Body of pancreas (tissue), 4 donors: ENCODE measurements around the gene HOXA10. TPM values are rescaled to one million over a fixed set of nuclear protein-coding genes. Genes with fewer than 3 reads are reported as not detected.

Experiments used
- ATAC-seq: fragments of 150-250 bp; one replicate; pipeline ENCODE4 v1.9.1; 2016
- DNase-seq, 4 donors: peaks; one replicate each; pipeline ENCODE4 v3.0.0-alpha.2; 2019
- H3K27ac ChIP-seq, 4 donors: fragments of 200-600 bp; sonication (generic); 1 replicate in 3 of 4; 2 replicates in 1 of 4; pipeline versions ENCODE4 v1.5.1 to v1.6.1; 2016 to 2019; ENCODE audit warnings: mild to moderate bottlenecking in 1 of 4, mixed read lengths in 1 of 4, moderate library complexity in 1 of 4
- H3K27me3 ChIP-seq, 2 donors: fragments of 200-600 bp; sonication (generic); one replicate each; pipeline ENCODE4 v1.6.0; 2016; ENCODE audit warnings: mild to moderate bottlenecking in 1 of 2
- H3K36me3 ChIP-seq, 2 donors: fragments of 200-600 bp; sonication (generic); replicated peaks in 1 of 2; 2 replicates each; pipeline ENCODE4 v1.5.1; 2016; ENCODE audit warnings: low read depth in 2 of 2; ENCODE audit not compliant: insufficient read depth in 1 of 2
- H3K4me1 ChIP-seq: fragments of 200-600 bp; sonication (generic); one replicate; pipeline ENCODE4 v1.6.0; 2016
- H3K4me3 ChIP-seq, 2 donors: fragments of 200-600 bp; sonication (generic); 1 replicate in 1 of 2; 2 replicates in 1 of 2; pipeline ENCODE4 v1.5.1; 2016 to 2019
- H3K9me3 ChIP-seq, 3 donors: fragments of 200-600 bp; sonication (generic); 1 replicate in 2 of 3; 2 replicates in 1 of 3; pipeline ENCODE4 v1.5.1; 2016
- POLR2A ChIP-seq, 3 donors: fragments of 450-650 bp; IDR thresholded peaks; one replicate each; pipeline ENCODE4 v1.6.1; 2016; ENCODE audit warnings: antibody characterized with exemption in 3 of 3, mild to moderate bottlenecking in 2 of 3
- WGBS, 2 donors: methylation state at CpG; one replicate each; pipeline ENCODE4 v1.1.5; 2017; 5-methylcytosine and 5-hydroxymethylcytosine counted together
- intact Hi-C: fragments of 100-400 bp; cut with DNase I; formaldehyde crosslinking; loops from one replicate; pipeline ENCODE4 v1.15.1; 2023
- total RNA-seq, 2 donors: library from RNA; depleted of rRNA; stranded (reverse); fragments of >200 nt; gene quantifications; one replicate each; pipeline ENCODE4 v1.1.0, GENCODE V29; 2016
- TF ChIP-seq, protein P1 (sequence below), 7 experiments: fragments of 450-650 bp in 4 of 7; fragments of 200-600 bp in 3 of 7; sonication (generic) in 3 of 7; IDR thresholded peaks; one replicate each; pipeline ENCODE4 v1.5.1; 2016 to 2019; ENCODE audit warnings: antibody characterized with exemption in 7 of 7

The HOXA10 gene
- total RNA-seq, 2 donors from 2014 or later = 0.52 TPM; not detected in 1

DNA sequence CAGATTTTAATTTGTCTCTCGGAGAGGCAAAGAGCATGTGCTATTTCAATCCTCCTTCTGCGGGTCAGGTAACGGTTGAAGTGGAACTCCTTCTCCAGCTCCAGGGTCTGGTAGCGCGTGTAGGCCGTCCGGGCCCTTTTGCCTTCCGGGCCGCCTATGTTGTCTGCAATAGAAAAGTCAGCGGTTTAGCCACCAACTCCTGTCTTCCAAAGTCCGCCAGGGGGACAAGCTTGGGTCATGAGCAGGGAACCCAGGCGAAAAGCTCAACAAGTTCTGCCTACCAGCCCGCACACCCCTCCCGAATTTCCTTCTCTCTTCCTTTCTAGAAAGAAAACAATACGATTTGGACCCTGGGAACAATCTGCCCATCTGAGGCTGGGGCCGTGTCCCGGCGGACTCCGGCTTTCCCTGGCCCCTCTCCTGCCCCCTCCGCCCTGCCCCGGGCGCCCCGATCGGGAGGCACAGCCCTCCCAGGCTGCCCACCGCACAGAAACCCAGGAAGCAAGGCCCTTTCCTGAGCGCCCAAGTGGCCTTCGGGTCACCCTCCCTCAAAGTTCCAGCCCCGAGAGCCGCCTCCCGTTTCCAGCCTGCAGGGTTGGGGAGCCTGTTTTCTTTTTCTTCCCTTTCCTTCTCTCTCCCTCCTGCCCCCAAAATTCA lies 32.1 kb downstream of the HOXA10 start:
- Histone ChIP-seq H3K27ac (peak overlapping the region in 3 of 4 donors; percentile 51 to 67 (median 62)), H3K4me3 (no peak overlapping the region), H3K9me3 (no peaks in the 10 kb centered on the region), H3K36me3 (no peaks in the 10 kb centered on the region), H3K4me1 (peaks cover 28% of the 10 kb centered on the region), H3K27me3 (peaks cover 0 to 74% of the 10 kb centered on the region in 2 donors)
- no peak for ATAC-seq
- 9 to 30% methylated on average over 20 to 30 of the region's 30 CpGs for WGBS, 2 donors
- DNase-seq = no peak
- intact Hi-C loops = no loop called here
- TF ChIP-seq, protein P1, sequence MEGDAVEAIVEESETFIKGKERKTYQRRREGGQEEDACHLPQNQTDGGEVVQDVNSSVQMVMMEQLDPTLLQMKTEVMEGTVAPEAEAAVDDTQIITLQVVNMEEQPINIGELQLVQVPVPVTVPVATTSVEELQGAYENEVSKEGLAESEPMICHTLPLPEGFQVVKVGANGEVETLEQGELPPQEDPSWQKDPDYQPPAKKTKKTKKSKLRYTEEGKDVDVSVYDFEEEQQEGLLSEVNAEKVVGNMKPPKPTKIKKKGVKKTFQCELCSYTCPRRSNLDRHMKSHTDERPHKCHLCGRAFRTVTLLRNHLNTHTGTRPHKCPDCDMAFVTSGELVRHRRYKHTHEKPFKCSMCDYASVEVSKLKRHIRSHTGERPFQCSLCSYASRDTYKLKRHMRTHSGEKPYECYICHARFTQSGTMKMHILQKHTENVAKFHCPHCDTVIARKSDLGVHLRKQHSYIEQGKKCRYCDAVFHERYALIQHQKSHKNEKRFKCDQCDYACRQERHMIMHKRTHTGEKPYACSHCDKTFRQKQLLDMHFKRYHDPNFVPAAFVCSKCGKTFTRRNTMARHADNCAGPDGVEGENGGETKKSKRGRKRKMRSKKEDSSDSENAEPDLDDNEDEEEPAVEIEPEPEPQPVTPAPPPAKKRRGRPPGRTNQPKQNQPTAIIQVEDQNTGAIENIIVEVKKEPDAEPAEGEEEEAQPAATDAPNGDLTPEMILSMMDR (IDR thresholded peaks at IDR 0.05) = no peak
- TF ChIP-seq POLR2A (IDR thresholded peaks at IDR 0.05) = no peak

DNA sequence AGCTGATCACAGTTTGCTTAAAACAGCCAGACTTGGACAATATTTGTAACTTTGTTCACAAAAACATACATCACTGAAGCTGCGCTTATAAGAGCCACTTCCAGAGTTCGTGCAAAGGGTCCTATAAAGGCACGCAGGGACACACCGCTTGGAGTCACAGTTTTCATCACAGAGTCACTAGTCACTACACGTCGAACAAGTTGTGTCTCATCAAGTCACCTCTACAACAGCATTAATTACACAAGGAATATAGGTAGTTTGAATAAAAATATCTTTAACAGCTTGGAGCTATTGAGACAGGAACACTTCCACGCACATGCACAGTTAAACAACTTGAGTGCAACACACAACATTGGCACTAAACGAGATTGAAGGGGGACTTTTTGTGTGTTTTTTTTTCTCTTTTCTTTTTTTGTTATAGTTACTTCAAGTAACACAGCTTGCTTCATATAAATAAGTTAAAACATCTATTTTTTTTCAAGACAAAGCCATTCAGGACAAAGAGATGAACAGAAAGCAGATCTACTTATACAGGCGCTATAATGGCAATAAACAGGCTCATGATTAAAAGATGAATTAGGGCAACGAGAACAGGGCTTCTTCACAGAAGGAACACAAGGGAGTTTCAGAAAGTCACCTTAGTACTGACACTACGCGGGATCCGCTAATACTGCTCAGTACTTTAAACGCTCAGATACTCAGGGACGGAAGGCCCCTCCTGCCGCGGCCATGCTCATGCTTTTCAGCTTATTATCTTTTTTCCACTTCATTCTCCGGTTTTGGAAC lies 32.8 kb downstream of the HOXA10 start:
- intact Hi-C loops = no loop called here
- Histone ChIP-seq H3K27me3 (peaks cover 0 to 77% of the 10 kb centered on the region in 2 donors), H3K36me3 (no peaks in the 10 kb centered on the region), H3K4me3 (no peak overlapping the region), H3K9me3 (no peaks in the 10 kb centered on the region), H3K27ac (no peak overlapping the region), H3K4me1 (peaks cover 28% of the 10 kb centered on the region)
- TF ChIP-seq, protein P1 (IDR thresholded peaks at IDR 0.05) = no peak
- TF ChIP-seq POLR2A (IDR thresholded peaks at IDR 0.05) = no peak
- ATAC-seq (no peak), DNase-seq (no peak)
- 22 to 36% methylated on average over 18 of the region's 18 CpGs for WGBS, 2 donors

DNA sequence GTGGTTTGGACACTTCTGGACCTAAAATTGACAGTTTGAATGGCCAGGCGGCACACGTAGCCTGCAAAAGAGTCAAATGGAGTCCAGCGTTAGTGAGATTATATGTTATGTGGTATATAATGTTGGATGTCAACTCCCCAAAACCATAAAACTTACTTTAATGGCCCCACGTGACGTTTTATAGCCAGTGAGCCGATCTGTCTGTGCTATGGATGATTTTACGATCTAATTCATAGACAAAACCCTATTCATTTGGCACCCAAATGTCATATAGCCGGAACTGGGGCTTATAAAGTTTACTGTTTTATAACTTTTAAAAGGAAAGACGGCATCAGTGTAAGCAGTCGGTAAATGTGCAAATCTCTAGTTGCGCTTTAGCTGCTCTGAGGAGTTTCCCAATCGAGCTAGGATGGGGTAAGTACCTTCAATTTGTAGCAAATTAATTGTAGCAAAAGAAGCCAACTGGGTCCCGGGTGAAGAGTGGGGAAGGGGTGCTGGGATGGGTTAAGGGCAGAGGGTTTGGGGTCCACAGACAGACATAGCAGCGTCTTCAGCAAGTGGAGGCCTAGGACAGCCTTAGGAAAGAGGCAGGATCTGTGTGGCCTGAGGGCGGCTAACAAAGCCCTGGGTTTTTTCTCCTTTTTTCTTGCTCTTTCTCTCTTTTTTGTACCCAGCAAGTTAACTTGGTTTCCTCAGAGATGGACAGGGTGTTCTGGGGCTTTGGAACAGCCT lies 33.8 kb downstream of the HOXA10 start:
- Histone ChIP-seq H3K36me3 (no peaks in the 10 kb centered on the region), H3K27me3 (peaks cover 0 to 67% of the 10 kb centered on the region in 2 donors), H3K4me3 (no peak overlapping the region), H3K9me3 (no peaks in the 10 kb centered on the region), H3K27ac (no peak overlapping the region), H3K4me1 (peaks cover 28% of the 10 kb centered on the region)
- TF ChIP-seq, protein P1 (IDR thresholded peaks at IDR 0.05) = no peak
- TF ChIP-seq POLR2A (IDR thresholded peaks at IDR 0.05) = no peak
- 25 to 36% methylated on average over 15 of the region's 15 CpGs for WGBS, 2 donors
- DNase-seq (no peak), ATAC-seq (no peak)
- intact Hi-C loops = no loop called here

DNA sequence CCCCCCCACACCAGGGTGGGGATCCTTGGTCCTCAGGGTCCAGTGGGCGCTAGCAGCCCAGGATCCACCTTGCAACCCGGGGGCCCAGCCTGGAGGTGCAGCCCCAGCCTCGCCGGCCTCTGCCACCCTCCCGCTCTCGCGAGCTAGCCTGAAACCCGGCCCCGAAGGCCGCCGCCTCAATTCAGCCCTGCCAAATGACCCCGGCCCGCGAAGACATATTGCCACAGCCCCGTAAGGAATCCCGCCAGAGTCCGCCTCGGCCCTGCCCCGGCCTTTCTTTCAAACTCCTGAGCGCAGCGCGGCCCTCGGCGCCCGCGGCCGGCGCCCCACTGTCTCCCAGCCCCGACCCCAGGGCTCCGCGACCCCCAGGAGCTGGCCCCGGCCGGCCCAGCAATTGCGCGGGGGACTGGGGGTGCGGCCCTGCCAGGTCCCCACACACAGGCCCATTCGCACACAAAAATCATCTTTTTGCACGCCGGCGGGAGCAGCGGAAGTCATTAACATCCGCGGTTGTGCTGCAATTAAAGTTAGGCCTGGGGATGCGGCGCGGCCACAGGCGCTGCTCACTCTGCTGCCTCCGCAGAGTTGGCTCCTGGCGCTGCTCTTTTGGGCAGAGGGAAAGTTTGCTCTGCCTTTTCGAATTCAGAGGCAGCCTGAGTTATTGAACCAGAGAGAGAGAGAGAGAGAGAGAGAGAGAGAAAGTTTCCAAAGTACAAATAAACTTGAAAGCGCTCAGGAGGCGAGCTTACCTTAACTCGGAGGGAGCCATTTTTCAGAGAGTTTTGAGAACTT lies 34.6 kb downstream of the HOXA10 start:
- Histone ChIP-seq H3K4me3 (no peak overlapping the region), H3K27ac (peak overlapping the region in 2 of 4 donors; percentile 13 to 36), H3K36me3 (no peaks in the 10 kb centered on the region), H3K4me1 (peaks cover 28% of the 10 kb centered on the region), H3K27me3 (peaks cover 0 to 59% of the 10 kb centered on the region in 2 donors), H3K9me3 (no peaks in the 10 kb centered on the region)
- TF ChIP-seq, protein P1 (IDR thresholded peaks at IDR 0.05) = no peak
- no peak for TF ChIP-seq POLR2A (IDR thresholded peaks at IDR 0.05)
- DNase-seq = no peak
- no peak for ATAC-seq
- intact Hi-C loops = no loop called here
- 22 to 26% methylated on average over 12 to 51 of the region's 53 CpGs for WGBS, 2 donors
